WERI-Rb-1 (cell line): ENCODE results near the gene HOXC10.

Source experiments
- DNase-seq: peaks from one replicate; pipeline ENCODE4 v3.0.0-alpha.2; 2020
- H3K27ac ChIP-seq: fragments of 250-450 bp; sonication (Bioruptor Pico); 2 replicates; pipeline ENCODE4 v1.5.1; 2020; ENCODE audit warnings: mild to moderate bottlenecking, moderate library complexity
- H3K27me3 ChIP-seq: fragments of 250-450 bp; sonication (Bioruptor Pico); 2 replicates; pipeline ENCODE4 v1.5.1; 2021; ENCODE audit warnings: mild to moderate bottlenecking, low read depth, moderate library complexity; ENCODE audit not compliant: insufficient read depth, severe bottlenecking
- H3K36me3 ChIP-seq: fragments of 250-450 bp; sonication (Bioruptor Pico); 2 replicates; pipeline ENCODE4 v1.5.1; 2020; ENCODE audit warnings: mild to moderate bottlenecking, moderate library complexity
- H3K4me3 ChIP-seq: 2 replicates; pipeline ENCODE4 v1.5.1; 2011; ENCODE audit warnings: low read depth, mild to moderate bottlenecking, control low read depth, low read length
- H3K9me3 ChIP-seq: fragments of 250-450 bp; sonication (Bioruptor Pico); 2 replicates; pipeline ENCODE4 v1.5.1; 2021; ENCODE audit warnings: mild to moderate bottlenecking, moderate library complexity; ENCODE audit not compliant: severe bottlenecking
- TF ChIP-seq, protein P1 (sequence below): IDR thresholded peaks from 2 replicates; pipeline ENCODE4 v1.5.1; 2011; ENCODE audit warnings: low read depth, mild to moderate bottlenecking, control low read depth, inconsistent platforms, low read length

Gene HOXC10

DNA sequence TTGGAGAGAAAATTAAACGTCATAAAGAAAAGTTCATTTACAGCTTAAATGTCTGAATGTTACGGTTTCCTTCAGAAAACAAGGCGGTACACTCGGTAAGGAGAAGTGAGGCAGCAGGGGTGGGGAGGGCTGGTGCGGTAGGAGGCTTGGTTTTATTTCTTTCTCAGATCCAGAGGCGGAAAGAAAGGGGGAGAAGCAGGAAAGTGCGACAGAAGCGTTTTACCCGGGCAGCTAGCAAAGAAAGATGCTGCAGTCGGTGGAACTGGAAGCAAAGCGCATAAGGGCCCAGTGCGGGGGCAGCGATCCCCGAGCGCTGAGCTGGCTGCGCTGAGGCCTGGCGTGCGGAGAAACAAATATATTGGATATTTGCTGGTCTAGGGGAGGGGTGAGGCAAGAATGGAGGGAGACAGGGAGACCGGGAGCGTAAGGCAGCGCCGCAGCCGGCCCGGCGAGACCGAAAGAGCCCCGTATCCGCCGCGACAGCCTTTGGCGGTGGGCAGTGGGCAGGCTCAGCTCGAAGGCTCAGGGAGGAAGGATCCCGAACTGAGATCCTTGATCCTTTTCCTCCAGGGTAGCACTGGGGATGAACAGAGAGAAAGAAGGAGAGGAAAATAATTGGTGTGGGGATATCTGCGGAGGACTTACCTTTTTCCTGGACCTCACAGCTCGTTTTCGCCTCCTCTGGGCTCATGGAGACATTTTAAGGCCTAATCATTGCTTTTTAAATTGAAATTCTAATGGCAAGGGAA lies 18.4 kb upstream of the HOXC10 start:
- no peaks in the 10 kb centered on the region for H3K9me3 ChIP-seq
- TF ChIP-seq, protein P1, sequence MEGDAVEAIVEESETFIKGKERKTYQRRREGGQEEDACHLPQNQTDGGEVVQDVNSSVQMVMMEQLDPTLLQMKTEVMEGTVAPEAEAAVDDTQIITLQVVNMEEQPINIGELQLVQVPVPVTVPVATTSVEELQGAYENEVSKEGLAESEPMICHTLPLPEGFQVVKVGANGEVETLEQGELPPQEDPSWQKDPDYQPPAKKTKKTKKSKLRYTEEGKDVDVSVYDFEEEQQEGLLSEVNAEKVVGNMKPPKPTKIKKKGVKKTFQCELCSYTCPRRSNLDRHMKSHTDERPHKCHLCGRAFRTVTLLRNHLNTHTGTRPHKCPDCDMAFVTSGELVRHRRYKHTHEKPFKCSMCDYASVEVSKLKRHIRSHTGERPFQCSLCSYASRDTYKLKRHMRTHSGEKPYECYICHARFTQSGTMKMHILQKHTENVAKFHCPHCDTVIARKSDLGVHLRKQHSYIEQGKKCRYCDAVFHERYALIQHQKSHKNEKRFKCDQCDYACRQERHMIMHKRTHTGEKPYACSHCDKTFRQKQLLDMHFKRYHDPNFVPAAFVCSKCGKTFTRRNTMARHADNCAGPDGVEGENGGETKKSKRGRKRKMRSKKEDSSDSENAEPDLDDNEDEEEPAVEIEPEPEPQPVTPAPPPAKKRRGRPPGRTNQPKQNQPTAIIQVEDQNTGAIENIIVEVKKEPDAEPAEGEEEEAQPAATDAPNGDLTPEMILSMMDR: no peak
- no peak for DNase-seq
- H3K4me3 ChIP-seq: no peak overlapping the region
- H3K27me3 ChIP-seq: no peaks in the 10 kb centered on the region
- H3K27ac ChIP-seq: no peak overlapping the region
- H3K36me3 ChIP-seq: no peaks in the 10 kb centered on the region

DNA sequence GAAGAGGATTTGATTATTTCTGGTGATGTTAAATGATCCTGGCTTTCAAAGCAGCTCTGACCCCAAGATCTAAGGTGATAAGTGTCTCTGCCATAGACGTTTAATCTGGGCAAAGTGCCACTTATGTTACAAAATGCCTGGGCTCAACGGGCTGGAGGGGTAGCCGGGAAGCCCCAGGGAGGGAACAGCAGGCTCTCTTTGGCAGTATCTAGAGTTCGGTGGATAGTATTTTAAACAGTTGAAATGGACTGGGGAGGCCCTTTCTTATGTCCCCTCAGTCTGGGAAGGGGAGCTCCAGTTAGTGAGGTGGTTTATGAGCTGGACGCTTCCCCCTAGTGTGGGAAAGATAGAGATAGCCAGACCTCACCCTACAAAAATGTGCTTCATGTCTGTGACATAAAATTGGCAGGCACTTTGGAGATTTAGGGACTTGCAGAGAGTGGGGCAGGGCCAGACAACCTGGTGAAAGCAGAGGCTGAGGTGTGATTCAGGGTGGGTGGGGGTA lies 17.5 kb upstream of the HOXC10 start:
- Histone ChIP-seq H3K27me3 (no peaks in the 10 kb centered on the region), H3K36me3 (no peaks in the 10 kb centered on the region), H3K27ac (no peak overlapping the region), H3K4me3 (no peak overlapping the region), H3K9me3 (no peaks in the 10 kb centered on the region)
- TF ChIP-seq, protein P1: no peak
- DNase-seq: no peak

DNA sequence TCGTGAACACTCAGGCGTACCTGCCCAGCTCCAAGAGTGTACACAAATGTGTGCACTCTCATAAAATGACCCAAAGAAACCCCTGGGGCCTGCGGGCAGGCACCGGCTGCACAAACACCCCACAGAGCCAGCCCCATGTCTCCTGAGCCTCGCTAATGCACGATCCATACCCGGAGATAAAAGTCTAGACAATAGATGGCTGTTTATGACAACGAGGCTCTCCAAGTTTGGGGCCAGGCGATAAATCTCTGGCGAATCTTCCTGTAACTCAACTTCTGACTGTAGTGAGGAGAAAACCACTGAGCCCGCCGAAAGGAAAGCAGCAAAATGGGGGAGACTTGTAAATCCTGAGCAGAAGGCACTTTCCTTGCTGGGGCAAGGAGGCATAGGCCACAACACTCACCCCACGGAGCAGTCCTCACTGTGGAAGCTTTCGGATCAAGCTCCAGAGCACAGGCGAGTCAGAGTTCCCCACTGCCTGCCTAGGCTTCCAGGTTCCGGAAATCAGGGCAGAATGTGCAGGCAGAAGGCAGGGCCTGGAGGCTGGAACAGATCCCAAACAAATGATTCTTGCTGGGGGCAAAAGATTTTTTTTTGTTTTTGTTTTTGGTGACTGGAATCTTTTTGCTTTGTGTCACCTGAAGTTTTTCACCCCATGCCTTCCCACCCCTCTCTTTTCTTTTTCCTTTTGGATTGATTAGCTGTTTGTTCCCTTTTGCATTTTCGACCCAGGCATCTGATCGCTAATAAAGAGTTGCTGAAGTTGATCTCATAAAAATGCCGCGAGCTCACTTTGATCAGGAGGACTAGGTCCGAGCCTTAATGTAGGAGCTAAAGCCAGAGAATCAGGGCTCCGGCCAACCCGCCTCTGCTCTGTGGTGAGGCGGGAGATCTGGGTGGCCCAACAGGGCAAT lies 16.5 kb upstream of the HOXC10 start:
- TF ChIP-seq, protein P1: no peak
- no peaks in the 10 kb centered on the region for H3K27me3 ChIP-seq
- DNase-seq: no peak
- no peaks in the 10 kb centered on the region for H3K9me3 ChIP-seq
- no peak overlapping the region for H3K27ac ChIP-seq
- no peaks in the 10 kb centered on the region for H3K36me3 ChIP-seq
- no peak overlapping the region for H3K4me3 ChIP-seq

DNA sequence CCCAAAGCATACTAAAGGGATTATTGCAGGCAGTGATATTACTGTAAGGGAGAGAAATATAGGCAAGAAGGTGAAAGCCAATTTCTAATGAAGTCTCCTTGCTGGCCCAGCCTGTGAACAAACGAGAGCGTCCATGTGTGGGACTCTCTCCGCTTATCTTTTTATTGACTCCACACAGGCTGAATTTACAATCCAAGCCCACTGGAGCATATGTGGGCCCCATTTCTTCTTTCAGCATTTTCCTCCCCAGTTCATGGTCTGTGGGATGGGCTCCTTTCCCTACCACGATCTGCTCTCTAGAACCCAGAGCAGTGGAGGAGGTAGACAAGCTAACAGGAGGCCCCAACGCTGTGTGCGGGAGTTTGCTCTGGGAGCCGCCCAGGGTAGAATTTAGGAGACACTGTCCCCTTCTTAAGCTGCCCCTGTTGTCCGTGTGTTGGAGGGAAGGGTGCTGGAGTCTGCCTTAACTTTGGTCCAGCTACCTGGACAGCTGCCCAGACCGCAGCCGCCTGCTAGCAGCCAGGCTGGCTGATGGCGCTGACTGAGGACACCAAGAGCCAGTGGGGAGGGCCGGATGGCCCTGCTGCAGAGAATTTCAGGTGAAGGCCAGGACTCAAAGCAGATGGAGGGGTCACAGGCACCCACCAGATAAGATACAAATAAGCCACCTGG lies 15.2 kb upstream of the HOXC10 start:
- DNase-seq: no peak
- Histone ChIP-seq H3K27me3 (no peaks in the 10 kb centered on the region), H3K4me3 (no peak overlapping the region), H3K36me3 (no peaks in the 10 kb centered on the region), H3K27ac (no peak overlapping the region), H3K9me3 (no peaks in the 10 kb centered on the region)
- TF ChIP-seq, protein P1: no peak

DNA sequence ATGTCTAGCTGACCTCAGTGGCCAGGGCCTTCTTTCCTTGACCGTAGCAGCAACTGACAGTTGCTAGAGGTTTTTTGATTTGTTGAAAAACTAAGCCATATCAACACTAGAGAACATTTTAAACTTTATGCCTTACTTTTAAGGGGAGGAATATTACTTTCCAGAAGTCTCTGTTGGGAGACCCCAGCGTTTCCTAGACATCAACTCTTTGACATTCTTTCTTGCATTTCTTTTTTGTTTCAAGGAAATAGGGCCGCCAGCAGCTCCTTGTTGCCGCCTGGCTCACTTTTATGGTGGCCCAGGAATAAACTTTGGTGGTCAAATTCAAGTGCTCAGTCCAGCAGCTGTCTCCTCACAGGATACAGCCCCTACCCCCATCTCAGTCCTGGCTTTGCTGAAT lies 14.5 kb upstream of the HOXC10 start:
- no peaks in the 10 kb centered on the region for H3K27me3 ChIP-seq
- TF ChIP-seq, protein P1: no peak
- H3K4me3 ChIP-seq: no peak overlapping the region

More for the DNA sequence above, 14.5 kb upstream of the HOXC10 start:
- no peak for DNase-seq
- Histone ChIP-seq H3K27ac (no peak overlapping the region), H3K36me3 (no peaks in the 10 kb centered on the region), H3K9me3 (no peaks in the 10 kb centered on the region)
